AG04450 (cell line): ENCODE results near the gene FYTTD1. TPM values are rescaled to one million over a fixed set of nuclear protein-coding genes. Genes with fewer than 3 reads are reported as not detected.

Experiments used
- CTCF ChIA-PET: fragments of 300-600, 350-600 bp; formaldehyde crosslinking; extraction: SDS; loops from one replicate; lab custom pipeline; 2022; ENCODE audit warnings: antibody characterized with exemption, inconsistent platforms; lab: Charles Lee
- POLR2A ChIA-PET: fragments of 350-600 bp; formaldehyde crosslinking; extraction: SDS; loops from one replicate; lab custom pipeline; 2021; ENCODE audit warnings: antibody characterized with exemption, inconsistent platforms; lab: Yijun Ruan, JAX
- DNase-seq: peaks from one replicate; pipeline ENCODE4 v3.0.0-alpha.2; 2011; ENCODE audit warnings: low read depth, low spot score
- H3K27ac ChIP-seq: one replicate; pipeline ENCODE4 v1.5.1; 2012; ENCODE audit warnings: low read depth, low read length, control low read depth
- H3K27me3 ChIP-seq: one replicate; pipeline ENCODE4 v1.6.0; 2012; ENCODE audit warnings: low read length; ENCODE audit not compliant: control insufficient read depth, insufficient read depth
- H3K4me3 ChIP-seq: 2 replicates; pipeline ENCODE4 v1.5.1; 2011; ENCODE audit warnings: mild to moderate bottlenecking, low read depth, low read length, control low read depth
- H3K9me3 ChIP-seq: 2 replicates; pipeline ENCODE4 v1.5.1; 2012; ENCODE audit warnings: low read length; ENCODE audit not compliant: control insufficient read depth, insufficient read depth
- CTCF ChIP-seq: IDR thresholded peaks from 2 replicates; pipeline ENCODE4 v1.5.1; 2011; ENCODE audit warnings: low read depth, low read length, control low read depth, inconsistent platforms
- polyA plus RNA-seq: library from polyadenylated mRNA; depleted of rRNA; stranded (reverse); fragments of >200 nt; gene quantifications from 2 replicates; pipeline ENCODE4 v1.2.3, GENCODE V29; 2011

Gene FYTTD1
- polyA plus RNA-seq, 1 experiment = 65.5 TPM

DNA sequence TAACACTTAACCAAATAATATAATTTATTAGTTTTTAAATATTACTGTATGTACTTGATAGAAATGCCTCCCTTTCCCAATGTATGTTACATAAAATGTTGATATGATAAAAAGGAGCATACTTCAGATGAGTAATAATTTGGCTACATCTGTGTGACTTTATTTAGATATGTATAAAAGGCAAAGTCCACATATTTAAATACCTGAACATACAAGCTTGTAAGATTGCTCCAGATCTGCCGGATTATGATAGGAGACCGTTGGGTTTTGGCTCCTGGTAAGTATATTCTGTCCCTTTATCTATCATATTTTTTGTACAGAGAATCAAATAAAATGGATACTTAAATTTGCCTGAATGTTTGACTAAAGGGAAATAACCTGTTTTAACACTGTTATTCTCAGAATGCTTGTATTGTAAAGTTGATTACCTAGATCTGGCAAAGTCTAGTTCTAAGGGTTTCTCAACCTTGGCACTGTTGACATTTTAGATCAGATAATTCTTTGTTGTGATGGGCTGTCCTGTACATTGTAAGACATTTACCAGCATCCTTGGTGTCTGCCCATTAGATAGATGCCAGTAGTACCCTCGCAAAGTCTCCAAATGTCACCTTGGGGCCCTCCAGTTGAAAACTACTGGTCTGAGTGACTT lies 79.8 kb downstream of the FYTTD1 start:
- H3K4me3 ChIP-seq = no peak overlapping the region
- DNase-seq = no peak
- no peaks in the 10 kb centered on the region for H3K9me3 ChIP-seq
- no peaks in the 10 kb centered on the region for H3K27me3 ChIP-seq
- TF ChIP-seq CTCF = no peak
- ChIA-PET POLR2A (no interaction called here), CTCF (no interaction called here)
- H3K27ac ChIP-seq = no peak overlapping the region

DNA sequence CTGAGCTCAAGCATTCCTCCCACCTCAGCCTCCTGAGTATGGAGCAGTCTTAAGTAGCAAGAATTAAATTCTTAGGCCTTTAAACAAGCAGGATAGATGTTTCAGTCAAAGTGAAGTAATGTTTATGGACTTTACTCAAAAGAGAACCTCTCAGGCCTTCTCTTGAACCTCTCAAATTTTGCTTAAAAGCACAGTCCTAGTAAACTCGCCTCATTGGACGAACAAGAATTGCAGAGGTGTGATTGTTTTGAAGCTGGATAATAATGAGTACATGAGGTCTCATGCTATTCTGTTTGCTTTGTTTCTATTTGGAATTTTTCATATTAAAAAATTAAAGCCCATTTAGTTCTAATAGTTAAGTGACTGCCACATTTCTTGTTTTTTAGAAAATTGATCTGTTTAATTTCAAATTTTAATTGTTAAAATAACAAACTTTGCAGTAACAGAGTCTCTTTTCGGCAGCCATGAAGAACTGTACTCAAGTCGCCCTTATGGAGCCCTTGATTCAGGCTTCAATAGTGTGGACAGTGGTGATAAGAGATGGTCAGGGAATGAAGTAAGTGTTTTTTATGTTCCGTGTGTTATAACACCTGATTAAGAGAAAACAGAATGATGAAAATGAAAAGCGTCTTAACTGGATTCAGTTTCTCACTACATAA lies 80.8 kb downstream of the FYTTD1 start:
- CTCF ChIA-PET = no interaction called here

GRCh38 chr3:197830967-197831313 lies 81.3 kb downstream of the FYTTD1 start:
- ChIA-PET CTCF (no interaction called here), POLR2A (no interaction called here)
- H3K27me3 ChIP-seq = no peaks in the 10 kb centered on the region
- no peaks in the 10 kb centered on the region for H3K9me3 ChIP-seq
- H3K27ac ChIP-seq = no peak overlapping the region
- no peak for DNase-seq
- H3K4me3 ChIP-seq = no peak overlapping the region
- TF ChIP-seq CTCF = no peak

More for the DNA sequence above, 80.8 kb downstream of the FYTTD1 start:
- Histone ChIP-seq H3K27ac (no peak overlapping the region), H3K9me3 (no peaks in the 10 kb centered on the region), H3K4me3 (no peak overlapping the region), H3K27me3 (no peaks in the 10 kb centered on the region)
- POLR2A ChIA-PET = no interaction called here
- no peak for TF ChIP-seq CTCF
- DNase-seq = no peak

DNA sequence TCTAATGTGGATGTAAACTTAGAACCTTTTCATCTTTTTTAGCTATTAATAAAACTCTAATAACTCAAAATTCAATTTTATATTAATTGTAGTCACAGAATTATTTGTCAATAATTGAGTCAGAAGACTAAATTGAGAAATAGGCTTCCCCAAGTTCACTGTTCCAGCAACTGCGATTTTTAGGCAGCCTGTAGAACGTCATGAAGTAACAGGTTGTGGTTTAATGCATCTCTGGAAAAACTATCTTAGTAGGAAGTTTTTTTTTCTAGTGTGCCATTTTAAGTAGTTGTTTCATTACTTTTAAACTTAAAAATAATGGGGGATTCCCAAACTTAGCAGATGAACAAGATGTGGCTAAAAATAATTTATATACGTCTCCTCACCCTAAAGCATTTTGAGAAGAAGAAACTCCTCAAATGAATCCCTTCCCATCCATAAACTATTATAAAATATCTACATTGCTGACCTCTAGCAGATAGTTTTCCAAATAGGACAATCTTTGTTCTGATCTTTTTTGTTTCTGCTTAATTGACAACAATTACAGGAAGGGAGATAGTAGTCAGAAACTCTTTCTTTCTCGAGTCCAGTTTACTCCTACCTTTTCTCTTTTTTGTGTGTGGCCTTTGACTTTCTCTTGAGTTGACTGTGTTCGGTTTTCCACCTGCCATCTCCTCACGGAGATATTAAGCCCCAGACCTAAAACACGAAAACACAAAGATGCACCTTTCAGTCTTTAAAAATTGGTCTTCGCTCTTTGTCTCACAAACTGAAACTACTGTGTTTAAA lies 84.4 kb downstream of the FYTTD1 start:
- no peak overlapping the region for H3K4me3 ChIP-seq
- no peaks in the 10 kb centered on the region for H3K27me3 ChIP-seq
- no peak for DNase-seq
- H3K9me3 ChIP-seq = no peaks in the 10 kb centered on the region
- CTCF ChIA-PET = no interaction called here
- no peak overlapping the region for H3K27ac ChIP-seq
- POLR2A ChIA-PET = no interaction called here
- no peak for TF ChIP-seq CTCF

GRCh38 chr3:197835509-197835908 lies 85.8 kb downstream of the FYTTD1 start:
- Histone ChIP-seq H3K9me3 (no peaks in the 10 kb centered on the region), H3K4me3 (no peak overlapping the region), H3K27ac (no peak overlapping the region), H3K27me3 (no peaks in the 10 kb centered on the region)
- CTCF ChIA-PET = no interaction called here
- DNase-seq = no peak
- POLR2A ChIA-PET = interaction anchor here (0.7 kb wide), 1 partner anchor 104 kb away, joined by 9 read pairs; no protein-coding TSS in a partner anchor
- no peak for TF ChIP-seq CTCF
